HG02943 (cell line): ENCODE data around the gene SCGB1C1.
"Not testable (repeated sequence)": the region's sequence is repeated elsewhere in the genome, so short reads cannot be mapped to it uniquely, and the experiment has no call there.

Source experiments
- ATAC-seq: cut with Tn5 transposase; IDR thresholded peaks from one replicate; pipeline ENCODE4 v1.9.1; 2021; ENCODE audit warnings: mild to moderate bottlenecking, low read depth, moderate library complexity; ENCODE audit not compliant: unreplicated experiment

SCGB1C1 gene

DNA sequence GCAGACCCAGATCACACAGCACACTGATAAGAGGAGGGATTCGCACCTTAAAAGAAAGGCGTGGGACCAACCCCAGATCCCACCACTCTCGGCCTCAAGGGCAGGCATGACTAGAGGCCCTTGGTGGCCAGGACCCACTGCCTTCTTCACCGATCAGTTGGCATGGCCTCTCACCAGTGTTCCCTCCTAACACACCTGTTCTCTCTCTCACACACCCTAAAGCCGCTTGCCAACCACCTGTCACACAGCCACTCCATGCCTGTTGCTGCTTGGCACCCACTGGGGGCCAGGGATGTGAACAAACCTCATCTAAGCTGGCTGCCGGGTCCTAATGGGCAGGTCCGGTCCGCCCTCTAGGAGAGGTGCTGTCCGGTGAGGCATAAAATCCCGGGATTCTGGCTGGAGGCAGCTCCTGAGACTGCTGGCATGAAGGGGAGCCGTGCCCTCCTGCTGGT is at the start of gene SCGB1C1:
TSS of gene SCGB1C1 (plus strand) at position 405 of the 455 bp plus-strand sequence. CDS start at position 427, 22 bp downstream.
- ATAC-seq = not testable (repeated sequence)

DNA sequence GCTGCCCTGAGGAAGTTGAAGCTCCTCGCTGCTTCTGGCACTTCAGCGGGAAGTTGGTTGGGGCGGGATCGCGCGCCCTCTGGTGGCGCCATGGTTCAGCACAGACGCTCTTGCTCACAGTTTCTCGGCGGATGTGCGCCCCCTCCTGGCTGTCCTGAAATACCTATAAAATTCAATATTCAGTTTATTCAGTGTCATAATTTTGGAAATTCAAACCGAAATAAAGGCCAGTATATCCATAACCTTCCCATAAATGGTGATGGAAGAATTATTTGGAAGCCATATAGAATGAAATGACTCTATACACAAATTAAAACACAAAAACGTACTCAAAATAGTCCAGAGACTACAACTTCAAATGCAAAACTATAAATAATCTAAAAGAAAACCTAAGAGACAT is 12.6 kb upstream of the SCGB1C1 start:
- not testable (repeated sequence) for ATAC-seq

- not testable (repeated sequence) for ATAC-seq
Observed at GRCh38 chr11:189200-189783, 3.6 kb upstream of the SCGB1C1 start.

DNA sequence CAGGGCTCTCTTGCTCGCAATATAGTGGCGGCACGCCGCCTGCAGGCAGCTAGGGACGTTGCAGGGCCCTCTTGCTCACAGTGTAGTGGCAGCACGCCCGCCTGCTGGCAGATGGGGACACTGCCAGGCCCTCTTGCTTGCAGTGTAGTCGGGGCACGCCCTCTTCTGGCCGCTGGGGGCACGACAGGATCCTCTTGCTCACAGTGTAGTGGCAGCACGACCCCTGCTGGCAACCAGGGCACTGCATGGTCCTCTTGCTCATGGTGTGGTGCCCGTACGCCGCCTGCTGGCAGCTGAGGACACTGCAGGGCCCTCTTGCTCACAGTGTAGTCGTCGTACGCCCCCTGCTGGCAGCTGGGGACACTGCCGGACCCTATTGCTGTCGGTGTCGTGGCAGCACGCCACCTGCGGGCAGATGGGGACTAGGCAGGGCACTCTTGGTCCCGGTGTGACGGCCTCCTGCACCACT is 3.0 kb upstream of the SCGB1C1 start:
- peak; percentile 69 for ATAC-seq

GRCh38 chr11:190546-190945 is 2.3 kb upstream of the SCGB1C1 start:
- not testable (repeated sequence) for ATAC-seq

- not testable (repeated sequence) for ATAC-seq
Observed at GRCh38 chr11:191490-192478, 1.1 kb upstream of the SCGB1C1 start.

- ATAC-seq = not testable (repeated sequence)
Observed at GRCh38 chr11:193481-193880, 603 bp downstream of the SCGB1C1 start.

DNA sequence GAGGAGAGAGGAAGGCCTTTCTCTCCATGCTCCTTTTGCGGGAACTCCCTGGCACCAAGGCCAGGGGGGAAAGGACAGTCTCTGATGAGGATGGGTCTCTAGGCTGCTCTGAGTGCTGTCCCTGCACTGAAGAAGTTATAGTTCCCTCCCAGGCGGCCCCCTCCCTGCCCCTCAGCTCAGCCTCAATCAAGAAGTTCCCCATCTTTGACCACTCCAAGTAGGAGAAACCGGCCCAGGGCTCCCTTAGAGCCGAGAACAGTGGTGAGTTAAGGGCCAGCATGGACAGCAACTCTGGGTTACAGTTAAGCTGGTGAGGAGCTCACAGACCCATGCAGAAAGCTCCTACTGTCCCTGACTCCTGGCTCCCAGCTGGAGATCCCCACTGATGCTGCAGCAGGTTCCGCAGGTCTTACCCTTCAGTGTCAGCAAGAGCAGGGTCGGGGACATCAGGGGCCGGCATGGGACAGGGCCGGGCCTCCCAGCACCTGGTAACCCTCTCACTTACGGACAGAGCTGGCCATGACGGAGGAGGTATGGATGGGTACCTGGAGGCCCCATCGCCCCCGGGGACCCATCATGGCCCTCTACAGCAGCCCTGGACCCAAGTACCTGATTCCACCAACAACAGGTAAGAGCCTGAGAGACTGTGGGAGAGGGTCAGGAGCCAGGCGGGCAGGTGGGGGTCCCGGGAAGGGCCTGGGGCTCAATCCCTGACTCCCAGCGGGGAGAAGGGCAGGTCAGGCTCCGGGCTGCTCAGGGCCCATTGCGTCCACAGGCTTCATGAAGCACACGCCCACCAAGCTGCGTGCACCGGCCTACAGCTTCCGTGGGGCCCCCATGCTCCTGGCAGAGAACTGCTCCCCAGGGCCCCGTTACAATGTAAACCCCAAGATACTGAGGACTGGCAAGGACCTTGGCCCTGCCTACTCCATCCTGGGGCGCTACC is 4.2 kb downstream of the SCGB1C1 start:
- ATAC-seq = no peak

DNA sequence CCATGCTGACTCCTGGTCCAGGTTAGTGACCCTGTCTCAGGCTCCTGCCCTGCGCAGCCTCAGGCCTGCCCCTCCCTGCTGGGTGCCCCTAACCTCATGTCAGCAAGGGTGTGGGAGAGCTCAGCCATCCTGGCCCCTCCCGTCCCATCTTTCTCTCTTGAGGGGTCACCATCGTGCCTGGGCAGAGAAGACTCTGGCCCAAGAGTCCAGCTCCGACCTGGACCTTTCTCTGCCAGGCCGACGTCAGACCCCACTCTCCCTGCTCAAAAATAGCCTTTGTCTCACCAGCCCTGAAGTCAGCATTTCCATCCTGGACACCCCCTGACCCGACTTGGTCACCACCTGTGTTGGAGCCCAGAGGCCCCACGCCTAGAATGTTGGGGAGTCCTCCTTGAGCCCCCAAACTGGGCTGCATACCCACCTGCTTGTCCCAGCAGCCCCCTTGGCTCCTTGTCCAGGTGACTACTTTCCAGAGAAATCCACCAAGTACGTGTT is 4.9 kb downstream of the SCGB1C1 start:
- no peak for ATAC-seq

- ATAC-seq = no peak
Observed at GRCh38 chr11:198236-198806, 5.4 kb downstream of the SCGB1C1 start.

DNA sequence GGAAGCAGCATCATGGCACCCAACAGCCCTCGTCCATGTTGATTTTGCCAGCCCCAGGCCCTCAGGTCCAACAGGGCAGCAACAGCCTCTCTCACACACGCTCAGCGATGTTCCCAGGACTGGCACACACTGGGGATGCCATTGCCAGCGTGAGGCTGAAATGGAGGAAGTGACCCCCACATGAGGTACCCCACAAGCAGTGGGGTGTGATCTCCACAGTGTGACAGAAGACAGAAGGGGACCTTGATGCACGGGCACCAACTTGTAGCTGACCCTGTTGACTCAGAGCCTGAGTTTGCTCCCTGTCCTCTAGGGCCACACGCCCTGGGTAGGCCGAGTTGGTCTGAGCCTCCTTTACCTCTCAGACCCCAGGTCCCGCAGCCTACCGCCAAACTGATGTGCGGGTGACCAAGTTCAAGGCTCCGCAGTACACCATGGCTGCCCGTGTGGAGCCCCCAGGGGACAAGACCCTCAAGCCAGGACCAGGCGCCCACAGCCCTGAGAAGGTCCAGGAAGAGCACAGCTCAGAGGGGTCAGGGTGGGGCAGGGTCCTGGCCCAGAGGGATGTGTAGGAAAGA is 6.2 kb downstream of the SCGB1C1 start:
- no peak for ATAC-seq

- ATAC-seq = no peak
Observed at GRCh38 chr11:199782-200181, 6.9 kb downstream of the SCGB1C1 start.

DNA sequence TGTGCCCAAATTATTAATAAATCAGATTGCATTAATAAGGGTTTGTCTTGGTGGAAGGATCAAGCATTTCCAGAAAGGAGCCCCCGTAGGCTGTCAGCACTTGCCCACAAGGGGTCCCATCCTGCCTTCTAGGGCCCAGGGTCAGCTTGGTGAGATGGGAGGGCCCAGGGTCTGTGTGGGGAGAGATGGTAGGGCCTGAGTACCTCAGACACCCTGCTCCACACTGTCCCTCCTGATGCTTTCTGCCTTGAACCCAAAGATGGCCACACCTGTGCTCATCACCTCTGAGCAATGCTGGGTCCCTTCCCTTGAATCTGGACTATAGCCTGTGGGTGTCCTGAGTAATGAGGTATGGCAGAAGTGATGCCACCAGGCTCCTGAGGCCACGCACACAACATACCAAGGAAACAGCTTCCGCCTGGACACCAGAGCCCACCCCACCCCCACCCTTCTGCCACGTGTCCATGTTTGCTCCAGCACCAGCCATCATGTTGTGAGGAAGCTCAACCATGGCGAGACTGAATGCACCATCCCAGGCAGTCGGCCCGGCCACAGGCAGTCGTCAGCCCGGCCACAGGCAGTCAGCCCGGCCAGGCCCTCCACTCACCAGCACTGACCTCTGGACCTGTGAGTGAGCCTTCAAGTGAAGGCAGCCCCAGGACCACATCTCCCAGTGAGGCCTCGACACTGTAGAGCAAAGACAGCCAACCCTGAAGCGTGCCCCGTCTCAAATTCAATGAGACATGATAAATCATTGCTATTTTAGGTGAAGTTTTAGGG is 7.5 kb downstream of the SCGB1C1 start:
- no peak for ATAC-seq

GRCh38 chr11:201966-202365 is 9.1 kb downstream of the SCGB1C1 start:
- no peak for ATAC-seq

DNA sequence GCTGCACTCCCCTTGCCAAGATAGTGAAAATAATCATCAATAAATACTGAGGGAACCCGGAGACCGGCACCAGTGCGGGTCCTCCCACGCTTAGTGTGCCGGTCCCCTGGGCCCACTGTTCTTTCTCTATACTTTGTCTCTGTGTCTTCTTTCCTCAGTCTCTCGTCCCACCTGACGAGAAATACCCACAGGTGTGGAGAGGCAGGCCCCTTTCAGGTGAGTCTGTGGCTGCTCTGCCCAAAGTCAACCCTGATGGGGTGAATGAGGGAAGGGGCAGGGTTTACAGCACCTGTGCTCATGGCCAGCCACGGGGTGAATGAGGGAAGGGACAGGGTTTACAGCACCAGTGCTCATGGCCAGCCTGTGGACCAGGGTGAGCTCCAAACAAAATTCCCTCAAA is 9.6 kb downstream of the SCGB1C1 start:
- ATAC-seq = no peak

DNA sequence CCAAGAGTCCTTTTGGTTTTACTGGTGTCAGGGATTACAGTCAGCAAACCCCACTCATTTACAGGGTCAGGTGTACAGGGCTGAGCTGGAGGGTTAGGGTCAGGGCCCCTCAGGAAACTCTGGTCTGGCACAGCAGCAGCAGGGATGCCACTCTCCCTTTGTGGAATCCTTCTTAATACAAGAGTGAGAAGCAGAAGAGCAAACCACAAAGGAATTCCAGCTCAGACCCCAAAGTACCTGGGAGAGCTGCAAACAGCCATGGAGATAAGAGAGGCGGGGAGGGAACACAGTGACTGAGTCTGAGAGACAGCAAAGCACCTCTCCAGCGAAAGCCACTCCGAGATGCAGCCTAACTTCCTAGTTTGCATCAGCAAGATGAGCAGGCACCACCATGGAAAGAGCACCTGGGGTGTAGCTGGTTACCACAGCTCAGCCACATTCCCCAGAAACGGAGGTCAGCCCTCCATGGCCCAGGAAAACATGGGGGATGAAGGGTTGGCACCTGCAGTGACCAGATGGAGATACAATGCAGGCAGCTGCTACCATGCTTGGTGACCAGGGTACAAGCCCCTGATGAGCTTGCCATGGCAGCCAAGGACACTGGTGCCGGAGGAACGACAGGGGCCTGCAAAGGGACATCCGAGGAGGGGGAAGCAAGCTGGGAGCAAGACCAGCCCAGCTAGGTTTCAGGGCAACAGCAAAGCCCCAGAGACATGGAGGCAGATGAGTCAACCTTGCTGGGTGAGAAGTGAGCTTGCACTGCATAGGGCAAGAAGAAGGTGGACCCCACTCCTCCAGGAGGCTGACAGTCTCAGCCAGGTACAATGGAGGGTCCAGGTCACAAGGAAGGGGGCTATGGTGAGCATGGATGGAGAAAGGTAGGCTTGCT is 10.4 kb downstream of the SCGB1C1 start:
- ATAC-seq = no peak

DNA sequence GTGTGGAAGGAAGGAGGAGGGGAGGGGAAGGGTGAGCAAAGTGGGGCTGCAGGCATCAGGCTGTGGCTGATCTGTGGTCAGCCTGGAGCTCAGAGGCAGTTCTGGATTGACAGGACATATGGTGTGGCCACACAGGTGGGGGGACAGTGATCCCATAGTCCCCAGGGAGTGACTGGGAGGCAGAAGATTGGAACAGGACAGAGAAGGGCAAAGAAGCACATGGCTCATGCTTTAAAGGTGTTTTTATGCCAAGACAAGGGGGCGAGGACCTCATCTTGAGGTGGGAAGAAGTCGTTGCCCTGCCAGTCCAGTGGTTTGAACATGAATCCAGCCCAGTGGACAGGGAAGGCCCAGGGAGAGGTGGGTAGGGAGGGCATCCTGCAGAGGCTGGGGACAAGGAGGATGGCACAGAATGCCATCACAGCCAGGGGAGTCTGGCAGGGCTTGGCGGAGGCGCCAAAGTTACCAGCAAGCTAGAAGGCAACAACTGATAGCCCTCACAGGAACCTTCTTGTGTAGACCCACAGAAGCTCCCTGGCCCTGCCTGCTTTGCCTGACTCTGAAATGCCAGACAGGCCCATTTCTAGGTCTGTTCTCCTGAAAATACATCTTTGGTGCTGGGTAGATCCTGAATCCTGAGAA is 11.2 kb downstream of the SCGB1C1 start:
- ATAC-seq = no peak
